ENCODE data around the gene CORO1C. TPM values are rescaled to one million over a fixed set of nuclear protein-coding genes. Genes with fewer than 3 reads are reported as not detected.

The CORO1C gene
- total RNA-seq: 100 to 1,000 TPM; 277 to 473 (median 342) TPM

- Histone ChIP-seq H3K36me3 (no peaks in the 10 kb centered on the region), H3K9me3 (no peaks in the 10 kb centered on the region), H3K27ac (peak within 1 kb of the TSS; percentile 91 to 100 (median 99)), H3K4me3 (peak within 1 kb of the TSS; percentile 68 to 88), H3K27me3 (no peaks in the 10 kb centered on the region), H3K4me1 (peaks cover 0 to 38% (median 6%) of the 10 kb centered on the region in 3 donors)
- WGBS, 2 donors (ENCODE audit: low coverage in 1 of 2): no CpG with 5 or more reads among the region's 85 CpGs
- TF ChIP-seq, protein P1, sequence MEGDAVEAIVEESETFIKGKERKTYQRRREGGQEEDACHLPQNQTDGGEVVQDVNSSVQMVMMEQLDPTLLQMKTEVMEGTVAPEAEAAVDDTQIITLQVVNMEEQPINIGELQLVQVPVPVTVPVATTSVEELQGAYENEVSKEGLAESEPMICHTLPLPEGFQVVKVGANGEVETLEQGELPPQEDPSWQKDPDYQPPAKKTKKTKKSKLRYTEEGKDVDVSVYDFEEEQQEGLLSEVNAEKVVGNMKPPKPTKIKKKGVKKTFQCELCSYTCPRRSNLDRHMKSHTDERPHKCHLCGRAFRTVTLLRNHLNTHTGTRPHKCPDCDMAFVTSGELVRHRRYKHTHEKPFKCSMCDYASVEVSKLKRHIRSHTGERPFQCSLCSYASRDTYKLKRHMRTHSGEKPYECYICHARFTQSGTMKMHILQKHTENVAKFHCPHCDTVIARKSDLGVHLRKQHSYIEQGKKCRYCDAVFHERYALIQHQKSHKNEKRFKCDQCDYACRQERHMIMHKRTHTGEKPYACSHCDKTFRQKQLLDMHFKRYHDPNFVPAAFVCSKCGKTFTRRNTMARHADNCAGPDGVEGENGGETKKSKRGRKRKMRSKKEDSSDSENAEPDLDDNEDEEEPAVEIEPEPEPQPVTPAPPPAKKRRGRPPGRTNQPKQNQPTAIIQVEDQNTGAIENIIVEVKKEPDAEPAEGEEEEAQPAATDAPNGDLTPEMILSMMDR (IDR thresholded peaks at IDR 0.05): peak; percentile 60 to 93 (median 92)
- TF ChIP-seq POLR2AphosphoS5 (IDR thresholded peaks at IDR 0.05) (peak; percentile 99), EP300 (IDR thresholded peaks at IDR 0.05) (no peak), POLR2A (IDR thresholded peaks at IDR 0.05) (peak; percentile 98 to 99)
- ATAC-seq: peak; percentile 87
Measured at GRCh38 chr12:108731105-108731865, at the start of gene CORO1C. Gene CORO1C, minus strand, starts transcription at chr12:108731518. Its CDS starts 30,200 bp downstream, at chr12:108701318.

DNA sequence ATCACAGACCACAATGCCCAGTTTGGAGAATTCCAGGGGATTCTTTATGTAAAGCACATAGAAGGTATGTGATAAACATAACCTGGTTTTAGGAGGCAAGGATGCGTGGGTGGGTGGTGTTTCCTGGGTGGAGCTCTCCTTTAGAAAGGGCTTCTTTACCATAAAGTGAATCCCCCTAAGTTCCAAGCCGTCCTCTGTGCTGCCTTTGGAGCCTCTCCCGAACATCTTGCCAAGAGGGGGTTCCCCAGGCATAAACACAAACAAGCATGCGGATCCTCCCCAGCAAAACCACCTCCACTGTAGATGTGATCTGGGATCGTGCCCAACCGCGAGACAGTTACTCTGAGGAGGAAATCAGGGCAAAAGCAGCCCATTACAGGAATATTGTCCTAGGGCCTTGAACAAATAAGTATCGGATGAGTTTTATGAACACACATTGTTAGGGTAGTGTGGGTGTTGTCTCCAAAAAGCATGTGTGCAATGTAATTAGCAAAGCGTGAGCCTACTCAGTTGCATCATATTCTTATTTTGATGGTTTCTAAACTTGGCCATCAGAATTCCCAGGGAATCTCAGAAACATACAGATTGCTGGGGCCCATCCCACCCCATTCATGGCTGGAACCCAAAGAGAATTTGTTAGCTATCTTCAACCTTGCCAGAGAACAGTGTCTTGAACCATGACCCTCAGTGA is 48.8 kb upstream of the CORO1C start:
- H3K4me3 ChIP-seq: no peak overlapping the region
- H3K36me3 ChIP-seq: peaks cover 0 to 17% of the 10 kb centered on the region in 2 donors
- H3K4me1 ChIP-seq: peaks cover 0 to 45% (median 7%) of the 10 kb centered on the region in 3 donors
- peak overlapping the region in 3 of 4 donors; percentile 29 to 38 (median 30) for H3K27ac ChIP-seq
- ATAC-seq: peak; percentile 67
- H3K27me3 ChIP-seq: no peaks in the 10 kb centered on the region
- TF ChIP-seq, protein P1 (IDR thresholded peaks at IDR 0.05): no peak
- TF ChIP-seq POLR2AphosphoS5 (IDR thresholded peaks at IDR 0.05): peak; percentile 35
- H3K9me3 ChIP-seq: no peaks in the 10 kb centered on the region
- WGBS, 2 donors (ENCODE audit: low coverage in 1 of 2): 69 to 72% methylated on average over 3 to 6 of the region's 9 CpGs

DNA sequence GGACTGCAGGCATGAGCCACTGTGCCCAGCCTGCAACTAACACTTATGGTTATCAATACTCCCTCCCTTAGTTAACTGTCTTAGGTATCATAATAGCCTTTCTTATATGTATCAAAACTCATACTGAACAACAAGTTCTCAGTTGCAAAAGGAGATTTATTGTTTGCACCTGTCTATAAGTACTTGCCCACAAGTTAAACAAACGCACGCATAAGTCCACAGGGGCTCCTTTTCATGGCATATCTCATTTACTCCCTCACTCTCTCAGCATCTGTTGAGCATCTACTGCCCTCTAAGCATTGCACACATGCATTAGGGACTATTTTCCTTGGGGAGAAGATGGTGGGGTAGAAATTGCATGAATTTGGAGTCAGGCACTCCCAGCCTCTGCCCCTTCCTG is 46.7 kb upstream of the CORO1C start:
- peaks cover 0 to 45% (median 26%) of the 10 kb centered on the region in 3 donors for H3K4me1 ChIP-seq
- WGBS, 2 donors (ENCODE audit: low coverage in 1 of 2): 84 to 88% methylated on average over 2 of the region's 2 CpGs

GRCh38 chr12:108777156-108777555 is 45.8 kb upstream of the CORO1C start:
- Histone ChIP-seq H3K9me3 (no peaks in the 10 kb centered on the region), H3K4me1 (peaks cover 0 to 52% (median 35%) of the 10 kb centered on the region in 3 donors), H3K36me3 (no peaks in the 10 kb centered on the region), H3K27me3 (no peaks in the 10 kb centered on the region), H3K4me3 (no peak overlapping the region), H3K27ac (no peak overlapping the region)
- TF ChIP-seq, protein P1 (IDR thresholded peaks at IDR 0.05): no peak
- TF ChIP-seq EP300 (IDR thresholded peaks at IDR 0.05): no peak
- TF ChIP-seq POLR2AphosphoS5 (IDR thresholded peaks at IDR 0.05): no peak
- TF ChIP-seq POLR2A (IDR thresholded peaks at IDR 0.05): no peak
- no peak for ATAC-seq
- 81 to 88% methylated on average over 1 to 2 of the region's 2 CpGs for WGBS, 2 donors (ENCODE audit: low coverage in 1 of 2)

More for the DNA sequence above, 46.7 kb upstream of the CORO1C start:
- H3K27ac ChIP-seq: no peak overlapping the region
- TF ChIP-seq, protein P1 (IDR thresholded peaks at IDR 0.05): no peak
- TF ChIP-seq POLR2AphosphoS5 (IDR thresholded peaks at IDR 0.05): no peak
- TF ChIP-seq POLR2A (IDR thresholded peaks at IDR 0.05): no peak
- no peak for TF ChIP-seq EP300 (IDR thresholded peaks at IDR 0.05)
- H3K9me3 ChIP-seq: no peaks in the 10 kb centered on the region
- no peak for ATAC-seq
- H3K4me3 ChIP-seq: no peak overlapping the region
- H3K27me3 ChIP-seq: no peaks in the 10 kb centered on the region
- H3K36me3 ChIP-seq: peaks cover 0 to 5% of the 10 kb centered on the region in 2 donors

Measured in gastroesophageal sphincter (tissue), 4 donors.